Osteocyte (in vitro differentiated cells): ENCODE data around the gene MTHFD1L. TPM values are rescaled to one million over a fixed set of nuclear protein-coding genes. Genes with fewer than 3 reads are reported as not detected.

Experiments
- DNase-seq: peaks from one replicate; pipeline ENCODE4 v3.0.0; 2021; ENCODE audit warnings: mixed read lengths; ENCODE audit not compliant: unreplicated experiment; ENCODE audit errors: extremely low spot score
- H3K27ac Mint-ChIP-seq: one replicate; pipeline ENCODE4 v1.8.0; 2021; ENCODE audit warnings: mild to moderate bottlenecking, mixed read lengths; ENCODE audit not compliant: unreplicated experiment
- H3K27me3 Mint-ChIP-seq: one replicate; pipeline ENCODE4 v1.8.0; 2021; ENCODE audit warnings: mixed read lengths; ENCODE audit not compliant: unreplicated experiment
- H3K36me3 Mint-ChIP-seq: one replicate; pipeline ENCODE4 v1.8.0; 2021; ENCODE audit warnings: mixed read lengths; ENCODE audit not compliant: unreplicated experiment
- H3K4me1 Mint-ChIP-seq: one replicate; pipeline ENCODE4 v1.8.0; 2021; ENCODE audit warnings: mixed read lengths; ENCODE audit not compliant: unreplicated experiment
- H3K4me3 Mint-ChIP-seq: one replicate; pipeline ENCODE4 v1.8.0; 2021; ENCODE audit warnings: mild to moderate bottlenecking, moderate library complexity, mixed read lengths; ENCODE audit not compliant: unreplicated experiment
- H3K9me3 Mint-ChIP-seq: one replicate; pipeline ENCODE4 v1.8.0; 2021; ENCODE audit warnings: mixed read lengths; ENCODE audit not compliant: unreplicated experiment
- total RNA-seq: library from RNA; stranded (reverse); gene quantifications from 2 replicates; pipeline ENCODE4 v1.2.1, GENCODE V29; 2021
- TF ChIP-seq, protein P1 (sequence below): fragments of 200-600 bp; sonication (generic); IDR thresholded peaks from 2 replicates; pipeline ENCODE4 v1.5.0; 2021; ENCODE audit warnings: antibody characterized with exemption, mild to moderate bottlenecking, moderate library complexity

MTHFD1L gene
- total RNA-seq, 1 donor from 2014 or later, result 63.2 TPM

DNA sequence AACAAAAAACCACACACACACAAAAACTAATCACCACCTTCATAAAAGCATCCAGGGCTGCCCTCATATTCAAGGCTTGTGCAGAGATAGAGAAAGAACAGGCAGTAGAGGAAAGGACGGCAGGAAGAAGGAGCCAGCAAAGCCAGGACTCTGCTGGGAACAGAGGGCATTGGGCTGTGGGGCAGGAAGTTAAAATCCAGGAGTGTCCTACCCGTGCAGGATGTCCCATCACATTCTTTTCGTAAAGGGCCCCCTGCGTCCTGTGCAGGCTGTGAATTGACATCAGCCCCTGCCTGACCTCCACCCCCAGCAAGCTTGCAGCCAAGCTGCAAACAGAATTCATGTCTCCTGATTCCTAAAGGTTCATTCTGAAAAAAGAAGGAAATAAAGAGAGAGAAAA, 277.8 kb downstream of the MTHFD1L start:
- H3K27ac Mint-ChIP-seq, result no peak overlapping the region
- TF ChIP-seq, protein P1, sequence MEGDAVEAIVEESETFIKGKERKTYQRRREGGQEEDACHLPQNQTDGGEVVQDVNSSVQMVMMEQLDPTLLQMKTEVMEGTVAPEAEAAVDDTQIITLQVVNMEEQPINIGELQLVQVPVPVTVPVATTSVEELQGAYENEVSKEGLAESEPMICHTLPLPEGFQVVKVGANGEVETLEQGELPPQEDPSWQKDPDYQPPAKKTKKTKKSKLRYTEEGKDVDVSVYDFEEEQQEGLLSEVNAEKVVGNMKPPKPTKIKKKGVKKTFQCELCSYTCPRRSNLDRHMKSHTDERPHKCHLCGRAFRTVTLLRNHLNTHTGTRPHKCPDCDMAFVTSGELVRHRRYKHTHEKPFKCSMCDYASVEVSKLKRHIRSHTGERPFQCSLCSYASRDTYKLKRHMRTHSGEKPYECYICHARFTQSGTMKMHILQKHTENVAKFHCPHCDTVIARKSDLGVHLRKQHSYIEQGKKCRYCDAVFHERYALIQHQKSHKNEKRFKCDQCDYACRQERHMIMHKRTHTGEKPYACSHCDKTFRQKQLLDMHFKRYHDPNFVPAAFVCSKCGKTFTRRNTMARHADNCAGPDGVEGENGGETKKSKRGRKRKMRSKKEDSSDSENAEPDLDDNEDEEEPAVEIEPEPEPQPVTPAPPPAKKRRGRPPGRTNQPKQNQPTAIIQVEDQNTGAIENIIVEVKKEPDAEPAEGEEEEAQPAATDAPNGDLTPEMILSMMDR, result no peak
- no peak overlapping the region for H3K4me3 Mint-ChIP-seq
- H3K27me3 Mint-ChIP-seq, result no peaks in the 10 kb centered on the region
- H3K4me1 Mint-ChIP-seq, result peaks cover 9% of the 10 kb centered on the region
- no peak for DNase-seq
- H3K36me3 Mint-ChIP-seq, result peaks cover 4% of the 10 kb centered on the region
- peaks cover 4% of the 10 kb centered on the region for H3K9me3 Mint-ChIP-seq

DNA sequence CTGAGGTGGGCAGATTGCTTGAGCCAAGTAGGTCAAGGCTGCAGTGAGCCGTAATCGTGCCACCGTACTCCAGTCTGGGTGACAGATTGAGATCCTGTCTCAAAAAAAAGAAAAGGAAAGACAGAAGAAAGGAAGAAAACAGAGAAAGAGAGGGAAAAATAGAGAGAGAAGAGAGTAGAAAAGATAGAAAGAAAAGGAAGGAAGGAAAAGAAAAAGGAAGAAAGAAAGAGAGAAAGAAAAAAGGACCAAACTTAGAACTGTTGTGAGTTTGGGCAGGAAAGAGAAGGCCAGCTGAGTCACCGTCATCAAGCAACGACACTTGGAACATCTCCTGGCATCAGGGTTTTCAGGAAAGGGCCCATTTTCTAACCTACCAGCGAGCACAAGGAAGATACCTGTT, 278.3 kb downstream of the MTHFD1L start:
- Mint-ChIP-seq H3K36me3 (peaks cover 4% of the 10 kb centered on the region), H3K4me1 (peaks cover 9% of the 10 kb centered on the region), H3K4me3 (no peak overlapping the region), H3K27me3 (no peaks in the 10 kb centered on the region), H3K27ac (no peak overlapping the region), H3K9me3 (peaks cover 4% of the 10 kb centered on the region)
- no peak for DNase-seq
- TF ChIP-seq, protein P1, result no peak

DNA sequence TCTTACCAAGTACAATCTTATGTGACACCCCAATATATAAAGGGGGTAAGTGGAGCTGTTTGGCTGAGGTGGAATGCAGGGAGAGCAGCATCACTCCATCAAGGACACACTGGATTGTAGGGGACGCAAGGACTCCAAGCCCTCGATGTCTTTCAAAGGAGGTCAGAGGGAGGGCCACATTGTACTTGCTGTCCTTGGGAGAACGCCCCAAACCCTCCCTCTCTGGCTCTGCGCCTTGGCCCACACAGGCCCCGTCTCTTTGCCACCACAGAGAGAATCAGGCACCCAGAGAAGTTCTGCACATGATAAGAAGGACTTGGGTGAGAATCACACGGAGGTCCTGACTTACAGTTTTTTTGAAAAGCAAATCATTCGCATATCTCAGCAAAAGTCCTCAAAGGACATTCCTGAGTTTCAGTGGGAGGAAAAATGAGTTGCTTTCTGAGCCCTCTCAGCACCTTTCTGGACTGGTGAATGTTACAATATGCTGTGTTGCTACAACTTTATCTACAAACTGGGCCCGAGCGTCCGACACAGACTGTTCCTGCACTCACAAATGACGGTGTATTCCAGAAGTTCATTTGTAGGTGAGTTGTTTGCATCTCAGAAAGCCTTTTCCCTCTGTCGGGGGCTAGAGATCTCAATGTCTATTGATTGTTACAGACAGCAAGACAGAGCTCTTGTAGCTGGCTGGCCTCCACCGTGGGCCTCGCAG, 281.8 kb downstream of the MTHFD1L start:
- Mint-ChIP-seq H3K9me3 (peaks cover 4% of the 10 kb centered on the region), H3K36me3 (peaks cover 4% of the 10 kb centered on the region), H3K4me1 (peaks cover 3% of the 10 kb centered on the region), H3K27ac (no peak overlapping the region), H3K4me3 (no peak overlapping the region), H3K27me3 (no peaks in the 10 kb centered on the region)
- TF ChIP-seq, protein P1, result no peak
- no peak for DNase-seq

DNA sequence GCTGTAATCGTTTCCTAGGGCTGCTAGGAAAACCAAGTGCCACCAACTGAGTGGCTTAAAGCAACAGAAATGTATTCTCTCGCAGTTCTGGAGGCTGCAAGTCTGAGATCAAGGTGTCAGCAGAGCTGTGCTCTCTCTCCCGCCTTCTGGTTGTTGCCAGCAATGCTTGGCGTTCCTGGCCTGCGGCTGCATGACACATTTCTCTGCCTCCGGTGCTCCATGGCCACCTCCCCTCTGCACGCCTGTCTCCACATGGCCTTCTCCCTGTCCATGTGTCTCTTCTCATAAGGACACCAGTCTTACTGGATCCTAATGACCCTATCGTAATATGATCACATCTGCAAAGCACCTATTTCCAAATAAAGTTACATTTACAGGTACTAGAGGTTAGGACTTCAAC, 282.6 kb downstream of the MTHFD1L start:
- Mint-ChIP-seq H3K9me3 (peaks cover 4% of the 10 kb centered on the region), H3K36me3 (peaks cover 4% of the 10 kb centered on the region), H3K4me3 (no peak overlapping the region), H3K27ac (no peak overlapping the region), H3K4me1 (peaks cover 3% of the 10 kb centered on the region), H3K27me3 (no peaks in the 10 kb centered on the region)
- no peak for DNase-seq
- TF ChIP-seq, protein P1, result no peak

DNA sequence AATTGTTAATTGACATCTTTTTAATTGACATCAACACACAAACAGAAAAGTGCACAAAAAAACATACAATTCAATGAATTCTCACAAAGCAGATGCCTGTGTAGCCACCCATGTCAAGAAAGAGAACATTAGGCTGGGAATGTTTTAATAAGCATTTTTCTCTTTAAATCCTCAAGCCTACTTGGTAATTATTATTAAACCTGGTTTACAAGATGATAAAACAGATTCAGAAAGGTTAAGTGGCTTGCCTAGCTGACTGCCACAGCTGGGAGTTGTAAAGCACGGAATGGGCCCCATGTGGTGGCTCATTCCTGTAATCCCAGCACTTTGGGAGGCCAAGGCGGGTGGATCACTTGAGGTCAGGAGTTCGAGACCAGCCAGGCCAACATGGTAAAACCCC, 284.3 kb downstream of the MTHFD1L start:
- no peaks in the 10 kb centered on the region for H3K27me3 Mint-ChIP-seq
- DNase-seq, result no peak
- H3K27ac Mint-ChIP-seq, result no peak overlapping the region
- no peak overlapping the region for H3K4me3 Mint-ChIP-seq
- H3K36me3 Mint-ChIP-seq, result peaks cover 4% of the 10 kb centered on the region
- H3K4me1 Mint-ChIP-seq, result peaks cover 3% of the 10 kb centered on the region
- TF ChIP-seq, protein P1, result no peak
- peaks cover 4% of the 10 kb centered on the region for H3K9me3 Mint-ChIP-seq
